GM04504 (cell line): ENCODE measurements around the gene ABCB11.
"Not testable (repeated sequence)": the region's sequence is repeated elsewhere in the genome, so short reads cannot be mapped to it uniquely, and the experiment has no call there.

Experiments
- DNase-seq: peaks from one replicate; pipeline ENCODE4 v3.0.0-alpha.2; 2012; ENCODE audit warnings: low read depth

ABCB11 gene

GRCh38 chr2:168971261-168971660 lies 59.9 kb downstream of the ABCB11 start:
- no peak for DNase-seq

GRCh38 chr2:168970711-168971233 lies 60.4 kb downstream of the ABCB11 start:
- DNase-seq = no peak

DNA sequence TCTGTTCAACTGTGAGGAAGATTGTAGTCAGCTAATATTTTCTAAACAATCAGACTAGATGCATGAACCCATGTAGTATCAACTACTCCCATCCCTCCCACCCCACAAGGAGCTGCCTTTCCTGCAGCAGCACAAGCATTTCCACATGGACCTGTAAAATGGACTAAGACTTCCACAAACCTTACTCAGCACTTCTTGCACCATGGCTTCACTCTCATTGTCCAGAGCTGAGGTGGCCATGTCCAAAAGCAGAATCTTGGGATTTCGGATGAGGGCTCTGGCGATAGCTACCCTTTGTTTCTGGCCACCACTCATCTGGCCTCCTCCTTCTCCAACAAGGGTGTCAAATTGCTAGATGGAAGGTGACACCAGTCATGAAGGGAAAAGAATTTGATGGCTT lies 61.3 kb downstream of the ABCB11 start:
- no peak for DNase-seq

DNA sequence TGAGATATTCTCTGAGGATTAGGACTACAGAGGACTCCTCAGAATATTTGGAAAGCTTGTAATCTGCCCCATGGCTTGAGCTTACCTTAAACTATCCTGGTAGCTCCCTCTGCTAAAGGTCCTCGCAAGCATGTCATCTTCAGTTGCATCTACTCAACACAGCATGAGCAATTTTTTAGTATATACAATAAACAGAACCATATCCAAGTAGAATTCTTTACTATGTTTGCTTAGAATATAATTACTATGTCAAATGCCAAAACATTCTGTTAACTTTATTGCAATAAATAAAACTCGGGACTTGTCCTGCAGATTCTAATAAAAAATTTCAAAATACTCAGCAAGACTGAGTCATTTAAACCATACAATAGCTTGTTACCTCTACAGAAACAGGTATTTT lies 62.8 kb downstream of the ABCB11 start:
- no peak for DNase-seq

DNA sequence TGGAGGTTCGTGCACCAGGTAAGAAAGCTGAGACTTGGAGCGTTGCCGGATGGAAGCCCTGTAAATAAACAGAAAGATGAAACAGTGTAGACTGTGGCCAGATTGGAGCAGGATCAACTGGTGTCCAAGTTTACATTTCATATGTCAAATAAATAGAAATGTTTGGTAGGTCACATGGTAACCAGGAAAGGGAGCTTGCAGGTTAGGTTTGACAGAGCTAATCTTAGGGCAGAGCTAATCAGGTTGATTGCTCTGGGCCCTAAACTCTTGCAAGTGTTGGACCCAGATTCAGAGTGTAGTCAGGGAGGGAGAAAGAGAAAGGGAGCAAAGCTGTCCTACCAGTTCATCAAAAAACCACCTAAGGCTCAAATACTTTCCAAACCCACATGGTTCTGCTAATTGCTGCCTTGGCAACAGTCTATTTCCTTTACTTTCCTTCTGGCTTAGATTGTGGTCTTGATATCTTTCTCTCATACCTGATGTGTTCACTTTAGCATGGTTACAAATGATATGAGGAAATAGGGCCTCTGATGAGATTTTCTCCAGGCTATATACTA lies 66.8 kb downstream of the ABCB11 start:
- DNase-seq = no peak

DNA sequence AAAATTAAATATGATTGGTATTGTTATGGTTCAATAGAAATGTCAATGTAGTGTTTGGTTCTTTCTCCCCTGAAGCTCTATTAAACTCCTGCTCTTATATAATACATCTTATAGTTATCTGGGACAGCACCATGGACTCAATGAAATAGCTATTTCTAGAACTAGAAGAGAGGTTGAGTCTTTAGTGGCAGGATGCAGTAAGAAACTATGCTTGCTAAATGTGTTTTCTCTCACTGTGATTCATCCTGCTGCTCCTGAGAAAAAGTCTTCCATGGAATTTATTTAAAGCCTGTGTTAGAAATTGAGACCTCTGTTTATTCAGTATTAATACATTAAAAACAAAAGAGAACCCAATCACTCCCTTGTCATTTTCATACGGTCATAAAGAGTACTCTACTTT lies 68.5 kb downstream of the ABCB11 start:
- DNase-seq = no peak

DNA sequence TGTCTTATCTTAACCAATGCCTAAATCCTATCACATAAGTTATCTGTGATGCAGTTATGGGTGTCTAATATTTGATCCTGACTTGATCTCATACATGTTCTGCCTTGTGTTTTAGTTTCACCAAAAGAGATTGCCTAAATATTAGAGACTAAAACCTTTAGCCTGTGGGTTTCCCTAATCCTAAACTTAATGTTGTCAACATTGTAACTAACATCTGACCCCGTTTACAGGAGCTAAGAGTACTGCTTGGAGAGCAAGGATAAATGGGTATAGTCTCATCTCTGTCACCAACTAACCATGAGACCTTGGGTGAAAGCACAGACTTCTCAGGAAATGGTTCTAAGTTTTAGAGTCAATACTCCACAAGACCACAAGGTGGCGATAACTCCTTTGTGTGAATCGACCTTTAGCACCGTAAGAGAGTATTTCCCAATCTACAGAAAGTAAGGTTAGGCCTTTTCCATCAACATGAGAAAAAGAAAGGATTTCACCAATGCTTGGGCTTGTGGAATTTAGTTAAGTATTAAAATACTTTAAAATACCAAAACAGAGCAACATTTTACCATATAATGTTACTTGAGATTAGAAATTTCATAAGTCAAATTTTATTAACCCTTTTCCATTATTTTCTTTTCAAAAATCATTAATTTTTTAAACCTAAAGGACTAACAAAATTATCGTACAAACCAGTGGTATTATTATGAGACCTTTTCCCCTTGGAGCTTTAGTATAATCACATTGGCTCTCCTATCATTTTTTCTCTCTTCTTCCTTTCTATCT lies 69.5 kb downstream of the ABCB11 start:
- peak; percentile 48 for DNase-seq

- no peak for DNase-seq
Observed at GRCh38 chr2:168956392-168956791, 74.7 kb downstream of the ABCB11 start.

GRCh38 chr2:168955321-168955720 lies 75.8 kb downstream of the ABCB11 start:
- DNase-seq = no peak

GRCh38 chr2:168954256-168954655 lies 76.9 kb downstream of the ABCB11 start:
- no peak for DNase-seq

GRCh38 chr2:168952424-168952823 lies 78.7 kb downstream of the ABCB11 start:
- no peak for DNase-seq

DNA sequence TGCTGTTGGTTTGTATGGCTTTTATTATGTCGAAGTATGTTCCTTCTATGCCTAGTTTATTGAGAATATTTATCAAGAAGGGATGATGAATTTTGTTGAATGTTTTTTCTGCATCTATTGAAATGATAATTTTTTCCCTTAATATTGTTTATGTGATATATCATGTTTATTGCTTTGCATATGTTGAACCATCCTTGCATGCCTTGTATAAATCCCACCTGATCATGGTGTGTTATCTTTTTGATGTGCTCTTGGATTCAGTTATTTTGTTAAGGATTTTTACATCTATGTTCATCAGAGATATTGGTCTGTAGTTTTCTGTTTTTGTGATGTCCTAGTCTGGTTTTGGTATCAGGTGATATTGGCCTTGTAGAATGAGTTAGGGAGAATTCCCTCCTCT lies 79.3 kb downstream of the ABCB11 start:
- DNase-seq = no peak

DNA sequence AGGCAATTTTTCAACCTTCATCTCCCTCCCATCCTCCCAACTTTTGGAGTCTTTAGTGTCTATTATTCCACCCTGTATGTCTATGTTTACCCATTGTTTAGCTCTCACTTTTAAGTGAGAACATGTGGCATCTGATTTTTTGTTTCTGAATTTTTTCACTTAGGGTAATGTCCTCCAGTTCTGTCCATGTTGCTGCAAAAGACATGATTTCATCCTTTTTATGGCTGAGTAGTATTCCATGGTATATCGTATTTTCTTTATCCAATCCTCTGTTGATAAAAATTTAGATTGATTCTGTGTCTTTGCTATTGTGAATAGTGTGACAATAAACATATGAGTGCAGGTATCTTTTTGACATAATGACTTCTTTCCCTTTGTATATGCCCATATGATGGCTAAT lies 81.8 kb downstream of the ABCB11 start:
- no peak for DNase-seq

DNA sequence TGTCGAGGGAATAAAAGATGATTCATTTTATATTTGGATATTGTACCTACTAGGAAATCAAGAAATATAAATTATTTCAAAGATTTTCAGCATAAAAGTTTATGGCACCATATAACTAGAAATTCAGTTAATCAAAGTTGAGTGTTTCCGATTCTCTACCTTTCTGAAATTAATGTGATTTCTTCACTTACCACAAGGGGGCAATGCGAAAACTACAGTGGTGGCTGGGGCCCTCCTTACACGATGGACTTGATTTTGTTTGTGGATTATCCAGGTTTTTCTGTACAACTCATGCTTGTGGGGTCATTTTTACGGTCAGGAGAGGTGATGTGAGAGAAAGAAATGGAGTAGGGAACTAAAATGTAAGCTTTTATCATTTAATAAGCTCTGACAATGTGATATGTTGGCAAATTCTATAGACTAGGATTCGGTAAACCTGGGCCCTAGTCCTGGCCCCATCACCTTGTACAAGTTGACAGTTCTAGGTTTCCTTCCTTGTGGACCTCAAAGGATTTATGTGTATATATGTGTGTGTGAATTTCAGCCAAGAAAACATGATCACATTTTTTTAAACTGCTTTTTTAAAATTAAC lies 82.4 kb downstream of the ABCB11 start:
- no peak for DNase-seq

DNA sequence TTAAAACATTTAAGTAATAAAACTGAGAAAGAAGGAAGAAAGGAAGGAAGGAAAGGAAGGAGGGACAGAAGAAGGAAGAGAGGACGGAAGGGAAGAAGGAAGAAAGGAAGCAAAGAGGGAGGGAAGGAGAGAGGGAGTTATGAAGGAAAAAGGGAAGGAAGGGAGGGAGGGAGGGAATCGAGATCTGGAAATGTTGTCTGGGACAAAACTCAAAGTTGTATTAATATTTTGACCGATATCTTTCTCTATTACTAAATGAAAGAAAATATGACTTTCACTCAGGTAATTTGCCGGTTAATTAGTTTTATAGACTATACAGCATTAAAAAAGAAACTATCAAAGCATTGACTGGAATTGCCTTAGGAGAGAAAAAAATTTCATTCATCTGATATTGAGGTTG lies 85.6 kb downstream of the ABCB11 start:
- DNase-seq = no peak

GRCh38 chr2:168944065-168944464 lies 87.1 kb downstream of the ABCB11 start:
- DNase-seq = no peak

- DNase-seq = no peak
Observed at GRCh38 chr2:168941297-168941696, 89.8 kb downstream of the ABCB11 start.

DNA sequence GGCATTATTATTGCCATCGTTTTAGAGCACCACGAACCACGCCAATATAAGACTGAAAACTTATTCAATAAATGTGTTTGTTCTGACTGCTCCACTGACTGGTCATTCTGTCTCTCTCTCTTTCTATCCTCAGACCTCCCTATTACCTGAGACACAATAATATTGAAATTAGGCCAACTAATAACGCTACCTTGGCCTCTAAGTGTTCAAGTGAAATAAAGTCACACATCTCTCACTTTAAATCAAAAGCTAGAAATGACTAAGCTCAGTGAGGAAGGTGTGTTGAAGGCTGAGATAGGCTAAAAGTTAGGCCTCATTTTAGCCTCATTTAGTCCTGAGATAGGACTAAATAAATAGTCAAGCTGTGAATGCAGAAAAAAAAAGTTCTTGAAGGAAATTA lies 91.2 kb downstream of the ABCB11 start:
- no peak for DNase-seq

- DNase-seq = no peak
Observed at GRCh38 chr2:168939061-168939460, 92.1 kb downstream of the ABCB11 start.

- DNase-seq = peak; percentile 32
Observed at GRCh38 chr2:168935810-168936581, 95.1 kb downstream of the ABCB11 start.

GRCh38 chr2:168934826-168935225 lies 96.3 kb downstream of the ABCB11 start:
- DNase-seq = no peak

GRCh38 chr2:168932174-168932573 lies 99.0 kb downstream of the ABCB11 start:
- DNase-seq = not testable (repeated sequence)

GRCh38 chr2:168930242-168930641 lies 100.9 kb downstream of the ABCB11 start:
- DNase-seq = no peak
